ENCODE measurements around the gene HMGN2. TPM values are rescaled to one million over a fixed set of nuclear protein-coding genes. Genes with fewer than 3 reads are reported as not detected.

The HMGN2 gene
- total and polyA plus RNA-seq, 2 experiments from 2014 or later, result 330 to 1,122 TPM

DNA sequence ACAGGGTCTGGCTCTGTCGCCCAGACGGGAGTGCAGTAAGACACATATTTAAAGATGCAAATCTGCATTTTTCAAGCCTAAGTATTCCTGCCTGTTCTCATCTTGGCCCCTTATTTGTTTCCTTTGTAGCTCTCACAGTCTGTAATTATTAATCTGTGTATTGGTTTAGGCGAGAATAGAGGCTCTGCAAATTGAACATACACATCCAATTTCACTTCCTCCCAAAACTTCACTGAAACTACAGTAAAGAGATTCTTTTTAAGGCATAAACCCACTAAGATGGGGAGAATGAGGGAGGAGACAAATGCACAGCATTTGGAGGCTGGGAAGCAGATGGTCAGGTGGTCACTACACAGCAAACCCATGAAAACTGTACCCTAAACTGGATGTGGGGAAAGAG, 21.0 kb downstream of the HMGN2 start:
- no peaks in the 10 kb centered on the region for H3K4me1 ChIP-seq (ENCODE audit: insufficient read depth)
- ATAC-seq (no peak), DNase-seq (ENCODE audit: low spot score) (no peak)
- H3K27ac ChIP-seq (ENCODE audit: low read depth), result no peak overlapping the region
- TF ChIP-seq, protein P1, sequence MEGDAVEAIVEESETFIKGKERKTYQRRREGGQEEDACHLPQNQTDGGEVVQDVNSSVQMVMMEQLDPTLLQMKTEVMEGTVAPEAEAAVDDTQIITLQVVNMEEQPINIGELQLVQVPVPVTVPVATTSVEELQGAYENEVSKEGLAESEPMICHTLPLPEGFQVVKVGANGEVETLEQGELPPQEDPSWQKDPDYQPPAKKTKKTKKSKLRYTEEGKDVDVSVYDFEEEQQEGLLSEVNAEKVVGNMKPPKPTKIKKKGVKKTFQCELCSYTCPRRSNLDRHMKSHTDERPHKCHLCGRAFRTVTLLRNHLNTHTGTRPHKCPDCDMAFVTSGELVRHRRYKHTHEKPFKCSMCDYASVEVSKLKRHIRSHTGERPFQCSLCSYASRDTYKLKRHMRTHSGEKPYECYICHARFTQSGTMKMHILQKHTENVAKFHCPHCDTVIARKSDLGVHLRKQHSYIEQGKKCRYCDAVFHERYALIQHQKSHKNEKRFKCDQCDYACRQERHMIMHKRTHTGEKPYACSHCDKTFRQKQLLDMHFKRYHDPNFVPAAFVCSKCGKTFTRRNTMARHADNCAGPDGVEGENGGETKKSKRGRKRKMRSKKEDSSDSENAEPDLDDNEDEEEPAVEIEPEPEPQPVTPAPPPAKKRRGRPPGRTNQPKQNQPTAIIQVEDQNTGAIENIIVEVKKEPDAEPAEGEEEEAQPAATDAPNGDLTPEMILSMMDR (conservative IDR thresholded peaks at IDR 0.05; ENCODE audit: low read depth in 2 of 2), result no peak
- TF ChIP-seq EZH2phosphoT487 (IDR thresholded peaks at IDR 0.05; ENCODE audit: unreplicated experiment), result no peak
- TF ChIP-seq STAT1 (IDR thresholded peaks at IDR 0.05; ENCODE audit: unreplicated experiment), result no peak
- TF ChIP-seq, protein P2, sequence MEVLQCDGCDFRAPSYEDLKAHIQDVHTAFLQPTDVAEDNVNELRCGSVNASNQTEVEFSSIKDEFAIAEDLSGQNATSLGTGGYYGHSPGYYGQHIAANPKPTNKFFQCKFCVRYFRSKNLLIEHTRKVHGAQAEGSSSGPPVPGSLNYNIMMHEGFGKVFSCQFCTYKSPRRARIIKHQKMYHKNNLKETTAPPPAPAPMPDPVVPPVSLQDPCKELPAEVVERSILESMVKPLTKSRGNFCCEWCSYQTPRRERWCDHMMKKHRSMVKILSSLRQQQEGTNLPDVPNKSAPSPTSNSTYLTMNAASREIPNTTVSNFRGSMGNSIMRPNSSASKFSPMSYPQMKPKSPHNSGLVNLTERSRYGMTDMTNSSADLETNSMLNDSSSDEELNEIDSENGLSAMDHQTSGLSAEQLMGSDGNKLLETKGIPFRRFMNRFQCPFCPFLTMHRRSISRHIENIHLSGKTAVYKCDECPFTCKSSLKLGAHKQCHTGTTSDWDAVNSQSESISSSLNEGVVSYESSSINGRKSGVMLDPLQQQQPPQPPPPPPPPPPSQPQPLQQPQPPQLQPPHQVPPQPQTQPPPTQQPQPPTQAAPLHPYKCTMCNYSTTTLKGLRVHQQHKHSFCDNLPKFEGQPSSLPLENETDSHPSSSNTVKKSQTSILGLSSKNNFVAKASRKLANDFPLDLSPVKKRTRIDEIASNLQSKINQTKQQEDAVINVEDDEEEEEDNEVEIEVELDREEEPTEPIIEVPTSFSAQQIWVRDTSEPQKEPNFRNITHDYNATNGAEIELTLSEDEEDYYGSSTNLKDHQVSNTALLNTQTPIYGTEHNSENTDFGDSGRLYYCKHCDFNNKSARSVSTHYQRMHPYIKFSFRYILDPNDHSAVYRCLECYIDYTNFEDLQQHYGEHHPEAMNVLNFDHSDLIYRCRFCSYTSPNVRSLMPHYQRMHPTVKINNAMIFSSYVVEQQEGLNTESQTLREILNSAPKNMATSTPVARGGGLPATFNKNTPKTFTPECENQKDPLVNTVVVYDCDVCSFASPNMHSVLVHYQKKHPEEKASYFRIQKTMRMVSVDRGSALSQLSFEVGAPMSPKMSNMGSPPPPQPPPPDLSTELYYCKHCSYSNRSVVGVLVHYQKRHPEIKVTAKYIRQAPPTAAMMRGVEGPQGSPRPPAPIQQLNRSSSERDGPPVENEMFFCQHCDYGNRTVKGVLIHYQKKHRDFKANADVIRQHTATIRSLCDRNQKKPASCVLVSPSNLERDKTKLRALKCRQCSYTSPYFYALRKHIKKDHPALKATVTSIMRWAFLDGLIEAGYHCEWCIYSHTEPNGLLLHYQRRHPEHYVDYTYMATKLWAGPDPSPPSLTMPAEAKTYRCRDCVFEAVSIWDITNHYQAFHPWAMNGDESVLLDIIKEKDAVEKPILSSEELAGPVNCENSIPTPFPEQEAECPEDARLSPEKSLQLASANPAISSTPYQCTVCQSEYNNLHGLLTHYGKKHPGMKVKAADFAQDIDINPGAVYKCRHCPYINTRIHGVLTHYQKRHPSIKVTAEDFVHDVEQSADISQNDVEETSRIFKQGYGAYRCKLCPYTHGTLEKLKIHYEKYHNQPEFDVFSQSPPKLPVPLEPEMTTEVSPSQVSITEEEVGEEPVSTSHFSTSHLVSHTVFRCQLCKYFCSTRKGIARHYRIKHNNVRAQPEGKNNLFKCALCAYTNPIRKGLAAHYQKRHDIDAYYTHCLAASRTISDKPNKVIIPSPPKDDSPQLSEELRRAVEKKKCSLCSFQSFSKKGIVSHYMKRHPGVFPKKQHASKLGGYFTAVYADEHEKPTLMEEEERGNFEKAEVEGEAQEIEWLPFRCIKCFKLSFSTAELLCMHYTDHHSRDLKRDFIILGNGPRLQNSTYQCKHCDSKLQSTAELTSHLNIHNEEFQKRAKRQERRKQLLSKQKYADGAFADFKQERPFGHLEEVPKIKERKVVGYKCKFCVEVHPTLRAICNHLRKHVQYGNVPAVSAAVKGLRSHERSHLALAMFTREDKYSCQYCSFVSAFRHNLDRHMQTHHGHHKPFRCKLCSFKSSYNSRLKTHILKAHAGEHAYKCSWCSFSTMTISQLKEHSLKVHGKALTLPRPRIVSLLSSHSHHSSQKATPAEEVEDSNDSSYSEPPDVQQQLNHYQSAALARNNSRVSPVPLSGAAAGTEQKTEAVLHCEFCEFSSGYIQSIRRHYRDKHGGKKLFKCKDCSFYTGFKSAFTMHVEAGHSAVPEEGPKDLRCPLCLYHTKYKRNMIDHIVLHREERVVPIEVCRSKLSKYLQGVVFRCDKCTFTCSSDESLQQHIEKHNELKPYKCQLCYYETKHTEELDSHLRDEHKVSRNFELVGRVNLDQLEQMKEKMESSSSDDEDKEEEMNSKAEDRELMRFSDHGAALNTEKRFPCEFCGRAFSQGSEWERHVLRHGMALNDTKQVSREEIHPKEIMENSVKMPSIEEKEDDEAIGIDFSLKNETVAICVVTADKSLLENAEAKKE (CRISPR knock-in tag; IDR thresholded peaks at IDR 0.05), result no peak
- no peak for TF ChIP-seq CREB1 (CRISPR knock-in tag; IDR thresholded peaks at IDR 0.05; ENCODE audit: low read depth)
- no peaks in the 10 kb centered on the region for H3K4me1 Mint-ChIP-seq
- H3F3A ChIP-seq (replicated peaks; ENCODE audit: low read depth), result no peaks in the 10 kb centered on the region
- H3K27ac Mint-ChIP-seq, result no peak overlapping the region
- no peaks in the 10 kb centered on the region for H4K20me1 ChIP-seq (replicated peaks; ENCODE audit: insufficient read depth)
- no peaks in the 10 kb centered on the region for H3K27me3 ChIP-seq (ENCODE audit: insufficient read depth)
- H3K36me3 ChIP-seq (ENCODE audit: insufficient read depth), result no peaks in the 10 kb centered on the region
- H3K9me2 ChIP-seq (ENCODE audit: insufficient read depth), result no peaks in the 10 kb centered on the region
- H2AFZ ChIP-seq, result no peak overlapping the region
- H3K4me3 Mint-ChIP-seq, result no peak overlapping the region
- no peak overlapping the region for H3K4me2 ChIP-seq
- H3K79me2 ChIP-seq (replicated peaks; ENCODE audit: insufficient read depth), result no peaks in the 10 kb centered on the region
- H3K27me3 Mint-ChIP-seq (ENCODE audit: insufficient read depth, low read depth, poor library complexity), result peaks cover 8% of the 10 kb centered on the region
- H3K36me3 Mint-ChIP-seq (ENCODE audit: low read depth), result no peaks in the 10 kb centered on the region
- no peaks in the 10 kb centered on the region for H3K9me3 Mint-ChIP-seq
- no peak overlapping the region for H3K4me3 ChIP-seq
